ACC112 (cell line): ENCODE data around the gene SCAPER.

Experiments used
- H2AFZ ChIP-seq: fragments of 200-600 bp; sonication (generic); one replicate; pipeline ENCODE4 v1.6.0; 2017; ENCODE audit warnings: antibody characterized with exemption, low read length; ENCODE audit not compliant: unreplicated experiment
- H3K27ac ChIP-seq: fragments of 200-600 bp; sonication (generic); 2 replicates; pipeline ENCODE4 v1.5.1; 2014; ENCODE audit warnings: low read depth, mild to moderate bottlenecking, antibody characterized with exemption, low read length, moderate library complexity
- H3K27me3 ChIP-seq: fragments of 200-600 bp; sonication (generic); 2 replicates; pipeline ENCODE4 v1.6.1; 2014; ENCODE audit warnings: mild to moderate bottlenecking, antibody characterized with exemption, low read length, moderate library complexity, mixed read lengths; ENCODE audit not compliant: insufficient read depth
- H3K36me3 ChIP-seq: fragments of 200-600 bp; sonication (generic); 2 replicates; pipeline ENCODE4 v1.6.1; 2016; ENCODE audit warnings: mild to moderate bottlenecking, antibody characterized with exemption, low read length, moderate library complexity, mixed read lengths; ENCODE audit not compliant: insufficient read depth
- H3K4me1 ChIP-seq: fragments of 200-600 bp; sonication (generic); one replicate; pipeline ENCODE4 v1.6.1; 2016; ENCODE audit warnings: low read length, mixed read lengths; ENCODE audit not compliant: insufficient read depth, unreplicated experiment, control insufficient read depth
- H3K4me3 ChIP-seq: fragments of 200-600 bp; sonication (generic); 2 replicates; pipeline ENCODE4 v1.5.1; 2014; ENCODE audit warnings: mild to moderate bottlenecking, low read depth, low read length
- H3K79me2 ChIP-seq: fragments of 200-600 bp; sonication (generic); one replicate; pipeline ENCODE4 v1.6.0; 2016; ENCODE audit warnings: low read length; ENCODE audit not compliant: control insufficient read depth, unreplicated experiment, insufficient read depth

Gene SCAPER

DNA sequence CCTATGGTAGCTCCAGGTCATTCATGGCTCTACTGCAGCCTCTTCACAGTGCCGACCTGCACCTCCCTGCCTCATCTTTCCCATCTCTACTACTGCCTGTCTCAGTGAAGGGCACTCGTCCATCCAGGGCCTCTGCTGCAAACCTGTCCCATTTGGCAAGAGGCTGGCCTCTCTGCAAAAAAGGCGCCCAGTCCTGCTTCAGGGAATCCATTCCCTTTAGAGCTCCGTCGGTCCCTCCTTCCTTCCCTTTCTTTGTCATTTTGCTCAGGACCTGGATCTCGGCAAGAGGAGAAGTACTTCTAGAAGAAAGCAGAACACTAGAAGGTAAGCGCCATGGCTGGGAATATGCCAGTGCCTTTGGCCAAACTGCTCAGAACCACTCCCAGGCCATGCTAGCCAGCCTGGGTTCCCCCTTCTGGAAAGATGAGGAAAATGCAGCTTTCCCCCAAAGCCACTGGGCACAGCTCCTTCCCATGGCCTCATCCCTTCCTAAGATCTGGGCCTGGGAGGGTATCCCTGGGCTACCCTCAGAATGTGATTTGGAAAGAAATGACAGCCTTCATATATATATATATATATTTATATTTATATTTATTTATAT, 575.0 kb downstream of the SCAPER start:
- no peak overlapping the region for H3K4me3 ChIP-seq
- H3K36me3 ChIP-seq, result no peaks in the 10 kb centered on the region
- H3K79me2 ChIP-seq, result no peaks in the 10 kb centered on the region
- peaks cover 10% of the 10 kb centered on the region for H3K27me3 ChIP-seq
- no peak overlapping the region for H2AFZ ChIP-seq
- H3K27ac ChIP-seq, result no peak overlapping the region
- peaks cover 6% of the 10 kb centered on the region for H3K4me1 ChIP-seq

DNA sequence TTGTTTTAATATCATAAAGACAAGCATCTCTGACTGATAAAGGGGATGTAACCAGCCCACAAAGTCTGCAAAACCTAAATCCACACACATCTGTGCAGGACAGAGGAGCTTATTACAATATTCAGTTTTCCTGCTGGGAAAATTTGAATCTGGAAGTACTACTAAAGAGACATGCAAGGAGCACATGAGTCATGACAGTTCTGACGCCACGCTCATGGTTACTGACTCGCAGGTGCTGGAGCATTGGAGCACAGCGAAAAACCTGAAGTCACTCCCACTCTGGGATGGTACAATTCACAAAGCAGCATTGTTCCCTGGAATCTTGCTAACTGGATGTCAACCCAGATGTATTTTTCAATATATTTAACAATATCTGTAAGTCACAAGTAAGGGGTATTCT, 576.2 kb downstream of the SCAPER start:
- Histone ChIP-seq H2AFZ (no peak overlapping the region), H3K27me3 (peaks cover 18% of the 10 kb centered on the region), H3K27ac (no peak overlapping the region)

DNA sequence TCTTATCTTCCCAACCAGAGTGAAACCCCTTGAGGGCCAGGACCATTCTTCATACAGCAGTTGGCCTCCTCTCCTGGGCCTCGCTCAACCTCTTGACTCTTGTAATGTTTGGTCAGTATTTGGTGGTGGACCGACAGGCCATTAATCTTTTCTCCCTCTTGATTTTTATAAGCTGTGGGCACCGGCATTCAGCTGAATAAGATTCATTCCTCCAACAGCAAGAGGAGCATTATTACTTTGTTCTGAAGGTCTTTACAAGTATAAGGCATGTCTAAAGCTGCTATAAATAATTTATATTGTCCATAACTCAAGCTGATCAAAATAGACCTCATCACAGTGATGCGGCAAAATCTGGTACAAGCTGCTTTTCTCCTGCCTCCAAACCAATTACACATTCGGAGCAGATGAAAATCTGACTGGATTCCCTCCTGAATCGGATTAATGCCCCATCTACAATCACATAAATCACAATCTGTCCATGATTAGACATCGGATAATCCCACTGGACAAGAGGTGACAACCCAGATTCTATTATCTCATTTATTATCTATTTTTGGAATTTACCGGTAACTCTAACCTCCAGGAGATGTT, 576.9 kb downstream of the SCAPER start:
- peaks cover 21% of the 10 kb centered on the region for H3K27me3 ChIP-seq
- peaks cover 6% of the 10 kb centered on the region for H3K4me1 ChIP-seq
- no peak overlapping the region for H3K27ac ChIP-seq
- no peaks in the 10 kb centered on the region for H3K79me2 ChIP-seq
- H2AFZ ChIP-seq, result no peak overlapping the region
- H3K36me3 ChIP-seq, result no peaks in the 10 kb centered on the region
- H3K4me3 ChIP-seq, result no peak overlapping the region

More for the DNA sequence above, 576.2 kb downstream of the SCAPER start:
- Histone ChIP-seq H3K36me3 (no peaks in the 10 kb centered on the region), H3K4me3 (no peak overlapping the region), H3K79me2 (no peaks in the 10 kb centered on the region), H3K4me1 (peaks cover 6% of the 10 kb centered on the region)

DNA sequence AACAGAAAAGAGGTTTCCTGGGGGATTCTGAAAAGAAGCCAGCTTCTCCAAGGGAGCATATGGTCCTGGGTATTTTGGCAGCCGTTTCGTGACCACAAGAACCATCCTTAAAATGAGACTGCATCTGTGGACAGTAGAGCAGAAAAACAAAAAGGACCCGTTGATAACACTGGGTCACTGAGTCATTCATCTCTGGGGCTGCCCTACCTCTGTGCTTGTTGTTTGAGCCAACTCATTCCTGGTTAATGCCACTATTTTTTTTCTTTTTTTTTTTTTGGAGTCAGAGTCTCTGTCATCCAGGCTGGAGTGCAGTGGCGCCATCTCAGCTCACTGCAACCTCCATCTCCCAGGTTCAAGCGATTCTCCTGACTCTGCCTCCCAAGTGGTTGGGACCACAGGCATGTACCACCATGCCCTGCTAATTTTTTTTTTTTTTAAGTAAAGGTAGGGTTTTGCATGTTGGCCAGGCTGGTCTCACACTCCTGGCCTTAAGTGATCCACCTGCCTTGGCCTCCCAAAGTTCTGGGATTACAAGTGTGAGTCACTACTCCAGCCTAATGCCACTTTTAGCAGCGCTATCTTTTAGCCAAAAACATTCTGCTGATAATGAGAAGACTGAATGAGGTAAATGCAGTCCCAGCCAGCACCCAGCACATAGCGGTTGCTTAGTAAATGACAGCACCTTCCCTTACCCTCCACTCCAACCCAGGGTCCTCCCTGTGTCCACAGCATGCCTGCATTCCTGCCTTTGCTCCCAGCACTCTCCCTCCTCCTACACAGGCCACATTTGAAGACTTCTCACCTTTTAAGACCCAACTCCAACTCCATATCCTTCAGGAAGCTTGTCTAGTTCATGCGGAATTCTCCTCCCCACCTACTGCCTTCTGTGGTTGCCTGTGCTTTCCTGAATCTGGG, 577.7 kb downstream of the SCAPER start:
- Histone ChIP-seq H3K27ac (no peak overlapping the region), H3K27me3 (peaks cover 27% of the 10 kb centered on the region), H2AFZ (no peak overlapping the region), H3K4me3 (no peak overlapping the region), H3K36me3 (no peaks in the 10 kb centered on the region), H3K4me1 (peaks cover 6% of the 10 kb centered on the region), H3K79me2 (no peaks in the 10 kb centered on the region)

DNA sequence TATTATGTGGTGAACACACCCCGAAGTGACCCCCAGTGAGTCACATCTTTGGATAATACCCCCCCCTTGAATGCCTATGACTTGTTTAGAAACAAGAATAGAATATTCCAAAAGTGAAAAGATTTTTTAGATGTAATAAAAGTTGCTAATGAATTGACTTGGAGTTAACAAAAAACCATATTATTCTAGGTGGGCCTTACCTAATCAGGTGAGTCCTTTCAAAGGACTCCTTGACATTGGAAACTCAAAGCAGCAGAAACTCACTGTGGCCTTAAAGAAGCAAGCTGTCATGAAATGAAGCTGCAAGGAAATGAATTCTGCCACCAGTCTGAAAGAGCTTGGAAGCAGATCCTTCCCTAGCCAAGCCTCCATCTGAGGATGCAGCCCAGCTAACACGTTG, 579.4 kb downstream of the SCAPER start:
- Histone ChIP-seq H2AFZ (no peak overlapping the region), H3K4me1 (peaks cover 6% of the 10 kb centered on the region), H3K4me3 (no peak overlapping the region), H3K27ac (no peak overlapping the region), H3K36me3 (no peaks in the 10 kb centered on the region), H3K79me2 (no peaks in the 10 kb centered on the region), H3K27me3 (peaks cover 27% of the 10 kb centered on the region)

DNA sequence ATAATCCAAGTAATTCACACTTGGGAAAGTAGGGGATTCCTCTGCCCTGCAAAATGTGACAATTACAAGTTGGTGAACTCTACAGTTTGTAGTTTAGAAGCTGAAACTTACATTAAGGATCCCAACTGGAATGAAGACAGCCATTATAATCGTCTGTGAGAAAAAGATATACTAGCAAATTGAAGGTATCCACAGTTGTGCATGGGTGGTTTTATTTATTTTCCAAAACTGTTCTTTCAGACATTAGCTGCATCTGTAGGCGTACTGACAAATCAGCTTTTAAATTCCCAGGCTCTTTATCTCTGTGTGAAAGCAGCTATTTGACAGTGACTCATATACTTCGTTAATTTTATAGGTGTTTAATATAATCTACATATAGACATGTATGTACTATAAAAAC, 581.1 kb downstream of the SCAPER start:
- Histone ChIP-seq H3K4me3 (no peak overlapping the region), H3K27ac (no peak overlapping the region), H3K4me1 (peaks cover 6% of the 10 kb centered on the region), H3K36me3 (no peaks in the 10 kb centered on the region), H3K79me2 (no peaks in the 10 kb centered on the region), H3K27me3 (peaks cover 27% of the 10 kb centered on the region), H2AFZ (no peak overlapping the region)

DNA sequence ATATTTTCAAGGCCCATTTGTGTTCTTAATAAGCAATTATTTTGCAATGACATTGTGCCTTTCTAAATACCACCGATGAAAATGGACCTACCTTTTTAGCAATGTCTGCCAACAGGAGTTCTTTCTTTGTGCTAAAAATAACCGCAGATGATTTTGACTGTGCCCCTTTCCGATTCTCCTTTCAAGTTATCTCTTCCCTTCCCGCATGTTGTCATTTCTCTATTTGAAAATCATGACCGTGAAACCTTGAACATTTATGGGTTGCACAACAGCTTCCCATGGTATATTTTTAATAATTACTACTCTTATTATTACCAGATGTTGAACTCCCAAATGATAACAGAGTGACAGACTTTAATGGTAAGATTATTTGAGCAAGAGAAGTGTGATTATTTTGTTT, 583.5 kb downstream of the SCAPER start:
- Histone ChIP-seq H3K27ac (no peak overlapping the region), H3K4me1 (no peaks in the 10 kb centered on the region), H3K4me3 (no peak overlapping the region), H3K27me3 (peaks cover 27% of the 10 kb centered on the region), H2AFZ (no peak overlapping the region), H3K36me3 (no peaks in the 10 kb centered on the region), H3K79me2 (no peaks in the 10 kb centered on the region)

DNA sequence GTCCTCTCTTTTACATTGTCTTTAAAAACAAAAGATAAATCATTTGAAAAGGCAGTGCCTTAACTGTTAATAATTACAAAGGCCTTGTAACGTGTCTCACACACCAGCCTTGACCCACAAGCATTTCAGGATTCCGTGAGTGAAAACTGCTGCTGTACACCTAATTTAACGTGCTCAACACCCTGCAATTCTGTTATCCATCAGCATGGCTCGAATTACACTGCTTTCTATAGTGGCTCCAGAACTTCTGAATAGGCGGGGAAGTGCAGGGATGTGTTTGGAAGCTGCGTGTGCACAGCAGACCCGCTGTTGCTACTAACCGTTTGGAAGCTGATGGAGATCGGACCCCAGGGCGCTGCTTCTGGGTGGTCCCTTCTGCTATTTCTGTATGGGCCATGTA, 584.0 kb downstream of the SCAPER start:
- Histone ChIP-seq H3K27ac (no peak overlapping the region), H3K27me3 (peaks cover 27% of the 10 kb centered on the region), H3K36me3 (no peaks in the 10 kb centered on the region), H3K4me3 (no peak overlapping the region), H3K4me1 (no peaks in the 10 kb centered on the region), H2AFZ (no peak overlapping the region), H3K79me2 (no peaks in the 10 kb centered on the region)

DNA sequence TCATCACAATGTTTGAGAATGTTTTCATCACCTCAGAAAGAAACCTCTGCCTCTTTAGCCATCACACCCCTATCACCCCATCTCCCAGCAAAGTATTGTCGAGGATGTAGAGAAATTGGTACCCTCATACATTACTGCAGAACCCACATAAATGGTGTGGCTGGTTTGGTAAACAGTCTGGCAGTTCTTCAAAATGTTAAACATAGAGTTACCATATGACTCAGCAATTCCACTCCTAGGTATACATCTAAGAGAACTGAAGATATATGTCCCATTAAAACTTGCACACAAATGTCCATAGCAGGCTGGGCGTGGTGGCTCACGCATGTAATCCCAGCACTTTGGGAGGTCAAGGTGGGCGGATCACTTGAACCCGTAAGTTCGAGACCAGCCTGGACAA, 585.1 kb downstream of the SCAPER start:
- H3K4me1 ChIP-seq, result no peaks in the 10 kb centered on the region
- no peak overlapping the region for H3K4me3 ChIP-seq
- no peak overlapping the region for H2AFZ ChIP-seq
- H3K79me2 ChIP-seq, result no peaks in the 10 kb centered on the region
- H3K36me3 ChIP-seq, result no peaks in the 10 kb centered on the region
- no peak overlapping the region for H3K27ac ChIP-seq
- peaks cover 18% of the 10 kb centered on the region for H3K27me3 ChIP-seq

DNA sequence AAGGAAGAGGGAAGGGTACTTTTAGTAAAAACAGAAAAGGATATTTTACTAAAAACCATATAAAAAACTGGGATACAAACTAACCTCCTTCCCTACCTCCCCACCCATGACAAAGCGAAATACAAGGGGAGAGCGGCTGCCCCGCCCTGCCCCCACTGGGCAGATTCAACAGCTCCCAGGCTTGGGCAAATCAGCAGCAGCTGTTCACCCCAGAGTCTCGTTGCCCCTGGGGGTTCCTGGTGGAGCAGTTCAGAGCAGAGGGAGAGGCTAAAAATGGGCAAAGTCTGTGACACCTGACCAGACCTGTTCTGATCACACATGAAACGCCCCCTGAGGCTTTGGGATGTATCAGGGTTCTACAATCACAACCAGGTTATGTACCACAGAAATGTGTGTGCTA, 591.4 kb downstream of the SCAPER start:
- Histone ChIP-seq H3K79me2 (peaks cover 24% of the 10 kb centered on the region), H3K27me3 (no peaks in the 10 kb centered on the region), H3K36me3 (no peaks in the 10 kb centered on the region), H3K27ac (no peak overlapping the region), H3K4me1 (peaks cover 22% of the 10 kb centered on the region), H2AFZ (no peak overlapping the region), H3K4me3 (no peak overlapping the region)
